ENCODE data around the gene VAMP2. TPM values are rescaled to one million over a fixed set of nuclear protein-coding genes. Genes with fewer than 3 reads are reported as not detected.

The VAMP2 gene
- total RNA-seq, 1 donor from 2014 or later: 2.1 TPM

- TF ChIP-seq CTCF (conservative IDR thresholded peaks at IDR 0.05; ENCODE audit: low read depth, low read length): no peak
- peak overlapping the region; percentile 75 for H3K4me3 ChIP-seq (ENCODE audit: low read depth, low read length)
- peak; percentile 82 for DNase-seq (ENCODE audit: low read depth)
These were observed 42.9 kb downstream of the VAMP2 start for GRCh38 chr17:8119581-8120519.

- peak overlapping the region; percentile 68 for H3K4me3 ChIP-seq (ENCODE audit: low read depth, low read length)
- no peak for DNase-seq (ENCODE audit: low read depth)
- peak; percentile 81 for TF ChIP-seq CTCF (conservative IDR thresholded peaks at IDR 0.05; ENCODE audit: low read depth, low read length)
These were observed 43.8 kb downstream of the VAMP2 start for GRCh38 chr17:8118769-8119580.

- TF ChIP-seq CTCF (conservative IDR thresholded peaks at IDR 0.05; ENCODE audit: low read depth, low read length): no peak
- peak; percentile 74 for DNase-seq (ENCODE audit: low read depth)
- peak within 1 kb of the TSS; percentile 68 for H3K4me3 ChIP-seq (ENCODE audit: low read depth, low read length)
These were observed 44.6 kb downstream of the VAMP2 start, which contains the start of gene ALOXE3 for GRCh38 chr17:8117980-8118768. TSS of gene ALOXE3 (minus strand) at chr17:8118514. CDS start at chr17:8117990, 524 bp downstream.

- DNase-seq (ENCODE audit: low read depth): no peak
- H3K4me3 ChIP-seq (ENCODE audit: low read depth, low read length): peak overlapping the region; percentile 68
- no peak for TF ChIP-seq CTCF (conservative IDR thresholded peaks at IDR 0.05; ENCODE audit: low read depth, low read length)
These were observed 45.3 kb downstream of the VAMP2 start for GRCh38 chr17:8117367-8117979.

GRCh38 chr17:8116776-8117175, 46.0 kb downstream of the VAMP2 start:
- no peak overlapping the region for H3K4me3 ChIP-seq (ENCODE audit: low read depth, low read length)
- DNase-seq (ENCODE audit: low read depth): no peak
- no peak for TF ChIP-seq CTCF (conservative IDR thresholded peaks at IDR 0.05; ENCODE audit: low read depth, low read length)

- no peak for DNase-seq (ENCODE audit: low read depth)
- no peak for TF ChIP-seq CTCF (conservative IDR thresholded peaks at IDR 0.05; ENCODE audit: low read depth, low read length)
- H3K4me3 ChIP-seq (ENCODE audit: low read depth, low read length): no peak overlapping the region
These were observed 51.8 kb downstream of the VAMP2 start for GRCh38 chr17:8110907-8111306.
